WTC11 (cell line): Measurements from ENCODE around the gene CACNA1E. TPM values are rescaled to one million over a fixed set of nuclear protein-coding genes. Genes with fewer than 3 reads are reported as not detected.
A peak's percentile ranks its signal among the peaks of the same experiment; 100 is the strongest.
"Not testable (repeated sequence)": the region's sequence is repeated elsewhere in the genome, so short reads cannot be mapped to it uniquely, and the experiment has no call there.

ENCODE experiments used
- ATAC-seq: fragments of 200-7000 bp; cut with Tn5 transposase; 2 replicates; pipeline ENCODE4 v1.10.0; 2021; ENCODE audit warnings: mild to moderate bottlenecking, moderate library complexity
- CTCF ChIA-PET: fragments of 300-600 bp; sonication (Branson Sonifier 250); formaldehyde crosslinking; loops from one replicate; lab custom pipeline; 2021; ENCODE audit warnings: antibody characterized with exemption; lab: Charles Lee
- POLR2A ChIA-PET: fragments of 350-600 bp; sonication (Branson Sonifier 250); formaldehyde crosslinking; loops from one replicate; lab custom pipeline; 2021; ENCODE audit warnings: antibody characterized with exemption; lab: Charles Lee
- DNase-seq: peaks from one replicate; pipeline ENCODE4 v3.0.0; 2021; ENCODE audit warnings: low spot score
- H3K27ac Mint-ChIP-seq: 2 replicates; pipeline ENCODE4 v1.8.0; 2021; ENCODE audit warnings: mixed read lengths
- H3K27me3 Mint-ChIP-seq: 2 replicates; pipeline ENCODE4 v1.8.0; 2021; ENCODE audit warnings: low read depth, mild to moderate bottlenecking, moderate library complexity, mixed read lengths
- H3K36me3 Mint-ChIP-seq: 2 replicates; pipeline ENCODE4 v1.8.0; 2021; ENCODE audit warnings: mixed read lengths
- H3K4me1 Mint-ChIP-seq: 2 replicates; pipeline ENCODE4 v1.8.0; 2022; ENCODE audit warnings: mixed read lengths
- H3K4me3 Mint-ChIP-seq: 2 replicates; pipeline ENCODE4 v1.8.0; 2021; ENCODE audit warnings: mild to moderate bottlenecking, moderate library complexity, mixed read lengths
- H3K9me3 Mint-ChIP-seq: 2 replicates; pipeline ENCODE4 v1.8.0; 2021; ENCODE audit warnings: mixed read lengths
- EMX1 ChIP-seq: fragments of 250-450 bp; sonication (Bioruptor Pico); IDR thresholded peaks from 2 replicates; pipeline ENCODE4 v1.8.0; 2021; ENCODE audit warnings: mild to moderate bottlenecking
- FOXJ3 ChIP-seq: sonication (generic); formaldehyde crosslinking; IDR thresholded peaks from 2 replicates; pipeline ENCODE4 v1.9.0; 2021; ENCODE audit warnings: missing genetic modification reagents, mild to moderate bottlenecking, borderline replicate concordance
- GTF2I ChIP-seq: fragments of 250-450 bp; sonication (Bioruptor Pico); conservative IDR thresholded peaks from 2 replicates; pipeline ENCODE4 v1.4.0; 2021; ENCODE audit warnings: mild to moderate bottlenecking
- JUN ChIP-seq: sonication (generic); formaldehyde crosslinking; IDR thresholded peaks from 2 replicates; pipeline ENCODE4 v1.8.0; 2023; ENCODE audit warnings: mild to moderate bottlenecking, missing genetic modification reagents
- NFATC4 ChIP-seq: fragments of 250-450 bp; sonication (Bioruptor Pico); IDR thresholded peaks from 2 replicates; pipeline ENCODE4 v1.9.0; 2021; ENCODE audit warnings: mild to moderate bottlenecking
- NFYB ChIP-seq: sonication (generic); formaldehyde crosslinking; conservative IDR thresholded peaks from 2 replicates; pipeline ENCODE4 v1.8.0; 2022; ENCODE audit warnings: low read depth, missing genetic modification reagents
- SOX15 ChIP-seq: fragments of 250-450 bp; sonication (Bioruptor Pico); IDR thresholded peaks from 2 replicates; pipeline ENCODE4 v1.9.0; 2021; ENCODE audit warnings: mild to moderate bottlenecking
- SP1 ChIP-seq: sonication (generic); formaldehyde crosslinking; conservative IDR thresholded peaks from 2 replicates; pipeline ENCODE4 v1.8.1; 2022; ENCODE audit warnings: missing genetic modification reagents
- ZNF232 ChIP-seq: sonication (generic); formaldehyde crosslinking; IDR thresholded peaks from 2 replicates; pipeline ENCODE4 v1.8.0; 2022; ENCODE audit warnings: mild to moderate bottlenecking, missing genetic modification reagents
- ZNF416 ChIP-seq: fragments of 250-450 bp; sonication (Bioruptor Pico); IDR thresholded peaks from 2 replicates; pipeline ENCODE4 v1.9.0; 2021; ENCODE audit warnings: mild to moderate bottlenecking, inconsistent platforms
- total RNA-seq: library from RNA; stranded (reverse); gene quantifications from 3 replicates; pipeline ENCODE4 v1.2.3, GENCODE V29; 2021
- TF ChIP-seq, protein P1 (sequence below): fragments of 250-450 bp; sonication (Bioruptor Pico); IDR thresholded peaks from 2 replicates; pipeline ENCODE4 v1.9.0; 2021; ENCODE audit warnings: mild to moderate bottlenecking, borderline replicate concordance
- TF ChIP-seq, protein P2 (sequence below): sonication (generic); formaldehyde crosslinking; IDR thresholded peaks from 2 replicates; pipeline ENCODE4 v1.8.1; 2023; ENCODE audit warnings: mild to moderate bottlenecking, missing genetic modification reagents
- TF ChIP-seq, protein P3 (sequence below): sonication (generic); formaldehyde crosslinking; IDR thresholded peaks from 2 replicates; pipeline ENCODE4 v1.8.0; 2022; ENCODE audit warnings: mild to moderate bottlenecking, missing genetic modification reagents
- TF ChIP-seq, protein P4 (sequence below): sonication (generic); formaldehyde crosslinking; IDR thresholded peaks from 2 replicates; pipeline ENCODE4 v1.8.1; 2022; ENCODE audit warnings: missing genetic modification reagents, borderline replicate concordance
- TF ChIP-seq, protein P5 (sequence below): sonication (generic); formaldehyde crosslinking; IDR thresholded peaks from 2 replicates; pipeline ENCODE4 v1.8.0; 2022; ENCODE audit warnings: mild to moderate bottlenecking, missing genetic modification reagents
- TF ChIP-seq, protein P6 (sequence below): sonication (generic); formaldehyde crosslinking; IDR thresholded peaks from 2 replicates; pipeline ENCODE4 v1.8.1; 2022; ENCODE audit warnings: mild to moderate bottlenecking, moderate library complexity, missing genetic modification reagents
- TF ChIP-seq, protein P7 (sequence below): sonication (generic); formaldehyde crosslinking; IDR thresholded peaks from 2 replicates; pipeline ENCODE4 v1.8.0; 2022; ENCODE audit warnings: missing genetic modification reagents

The CACNA1E gene
- total RNA-seq, 1 experiment from 2014 or later = 0.63 TPM

DNA sequence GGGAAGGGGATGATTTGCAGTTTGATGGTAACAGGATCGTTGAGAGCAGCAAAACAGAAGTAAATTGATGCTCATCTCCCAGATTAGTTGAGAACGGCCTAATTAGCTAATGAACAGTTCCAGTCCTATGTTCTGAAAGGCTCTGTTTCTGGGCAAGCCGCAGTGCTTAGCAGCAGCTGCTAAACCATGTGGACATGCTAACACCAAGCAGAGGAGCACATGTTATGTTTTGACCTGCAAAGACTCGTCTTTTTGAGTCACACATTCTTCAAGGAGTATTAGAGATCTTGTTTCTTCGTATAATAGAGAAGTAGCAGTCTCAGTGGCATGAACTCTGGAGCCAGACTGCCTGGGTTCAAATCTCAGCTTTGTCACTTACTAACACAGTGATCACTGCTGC is 58.1 kb downstream of the CACNA1E start (continued):
- TF ChIP-seq, protein P1, sequence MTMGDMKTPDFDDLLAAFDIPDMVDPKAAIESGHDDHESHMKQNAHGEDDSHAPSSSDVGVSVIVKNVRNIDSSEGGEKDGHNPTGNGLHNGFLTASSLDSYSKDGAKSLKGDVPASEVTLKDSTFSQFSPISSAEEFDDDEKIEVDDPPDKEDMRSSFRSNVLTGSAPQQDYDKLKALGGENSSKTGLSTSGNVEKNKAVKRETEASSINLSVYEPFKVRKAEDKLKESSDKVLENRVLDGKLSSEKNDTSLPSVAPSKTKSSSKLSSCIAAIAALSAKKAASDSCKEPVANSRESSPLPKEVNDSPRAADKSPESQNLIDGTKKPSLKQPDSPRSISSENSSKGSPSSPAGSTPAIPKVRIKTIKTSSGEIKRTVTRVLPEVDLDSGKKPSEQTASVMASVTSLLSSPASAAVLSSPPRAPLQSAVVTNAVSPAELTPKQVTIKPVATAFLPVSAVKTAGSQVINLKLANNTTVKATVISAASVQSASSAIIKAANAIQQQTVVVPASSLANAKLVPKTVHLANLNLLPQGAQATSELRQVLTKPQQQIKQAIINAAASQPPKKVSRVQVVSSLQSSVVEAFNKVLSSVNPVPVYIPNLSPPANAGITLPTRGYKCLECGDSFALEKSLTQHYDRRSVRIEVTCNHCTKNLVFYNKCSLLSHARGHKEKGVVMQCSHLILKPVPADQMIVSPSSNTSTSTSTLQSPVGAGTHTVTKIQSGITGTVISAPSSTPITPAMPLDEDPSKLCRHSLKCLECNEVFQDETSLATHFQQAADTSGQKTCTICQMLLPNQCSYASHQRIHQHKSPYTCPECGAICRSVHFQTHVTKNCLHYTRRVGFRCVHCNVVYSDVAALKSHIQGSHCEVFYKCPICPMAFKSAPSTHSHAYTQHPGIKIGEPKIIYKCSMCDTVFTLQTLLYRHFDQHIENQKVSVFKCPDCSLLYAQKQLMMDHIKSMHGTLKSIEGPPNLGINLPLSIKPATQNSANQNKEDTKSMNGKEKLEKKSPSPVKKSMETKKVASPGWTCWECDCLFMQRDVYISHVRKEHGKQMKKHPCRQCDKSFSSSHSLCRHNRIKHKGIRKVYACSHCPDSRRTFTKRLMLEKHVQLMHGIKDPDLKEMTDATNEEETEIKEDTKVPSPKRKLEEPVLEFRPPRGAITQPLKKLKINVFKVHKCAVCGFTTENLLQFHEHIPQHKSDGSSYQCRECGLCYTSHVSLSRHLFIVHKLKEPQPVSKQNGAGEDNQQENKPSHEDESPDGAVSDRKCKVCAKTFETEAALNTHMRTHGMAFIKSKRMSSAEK (CRISPR knock-in tag) = no peak
- no peak for TF ChIP-seq ZNF232 (CRISPR knock-in tag)
- no peak for TF ChIP-seq SOX15 (CRISPR knock-in tag)
- TF ChIP-seq FOXJ3 (CRISPR knock-in tag) = no peak
- TF ChIP-seq, all 79 proteins: peak for 0

DNA sequence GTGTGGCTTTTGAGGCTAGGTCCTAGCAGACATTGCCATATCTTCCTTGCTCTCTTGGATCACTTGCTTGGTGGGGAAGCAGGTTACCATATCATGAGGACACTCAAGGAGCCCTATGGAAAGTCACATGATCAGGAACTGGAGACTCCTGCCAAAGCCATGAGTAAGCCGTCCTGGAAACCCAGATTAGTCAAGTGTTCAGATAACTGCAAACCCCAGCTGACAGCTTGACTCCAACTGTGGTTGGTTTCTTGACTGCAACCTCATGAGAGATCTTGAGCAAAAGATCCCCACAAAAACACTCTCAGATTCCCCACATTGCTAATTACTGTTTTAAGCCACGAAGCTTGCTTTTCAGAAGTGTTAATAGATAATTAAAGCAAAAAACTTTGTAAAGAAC is 58.6 kb downstream of the CACNA1E start:
- TF ChIP-seq, protein P2, sequence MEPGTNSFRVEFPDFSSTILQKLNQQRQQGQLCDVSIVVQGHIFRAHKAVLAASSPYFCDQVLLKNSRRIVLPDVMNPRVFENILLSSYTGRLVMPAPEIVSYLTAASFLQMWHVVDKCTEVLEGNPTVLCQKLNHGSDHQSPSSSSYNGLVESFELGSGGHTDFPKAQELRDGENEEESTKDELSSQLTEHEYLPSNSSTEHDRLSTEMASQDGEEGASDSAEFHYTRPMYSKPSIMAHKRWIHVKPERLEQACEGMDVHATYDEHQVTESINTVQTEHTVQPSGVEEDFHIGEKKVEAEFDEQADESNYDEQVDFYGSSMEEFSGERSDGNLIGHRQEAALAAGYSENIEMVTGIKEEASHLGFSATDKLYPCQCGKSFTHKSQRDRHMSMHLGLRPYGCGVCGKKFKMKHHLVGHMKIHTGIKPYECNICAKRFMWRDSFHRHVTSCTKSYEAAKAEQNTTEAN (CRISPR knock-in tag) = no peak
- no peak for TF ChIP-seq JUN
- TF ChIP-seq, protein P3, sequence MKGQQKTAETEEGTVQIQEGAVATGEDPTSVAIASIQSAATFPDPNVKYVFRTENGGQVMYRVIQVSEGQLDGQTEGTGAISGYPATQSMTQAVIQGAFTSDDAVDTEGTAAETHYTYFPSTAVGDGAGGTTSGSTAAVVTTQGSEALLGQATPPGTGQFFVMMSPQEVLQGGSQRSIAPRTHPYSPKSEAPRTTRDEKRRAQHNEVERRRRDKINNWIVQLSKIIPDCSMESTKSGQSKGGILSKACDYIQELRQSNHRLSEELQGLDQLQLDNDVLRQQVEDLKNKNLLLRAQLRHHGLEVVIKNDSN = no peak
- no peak for TF ChIP-seq SP1 (CRISPR knock-in tag)
- no peak for TF ChIP-seq GTF2I (CRISPR knock-in tag)
- TF ChIP-seq, protein P4, sequence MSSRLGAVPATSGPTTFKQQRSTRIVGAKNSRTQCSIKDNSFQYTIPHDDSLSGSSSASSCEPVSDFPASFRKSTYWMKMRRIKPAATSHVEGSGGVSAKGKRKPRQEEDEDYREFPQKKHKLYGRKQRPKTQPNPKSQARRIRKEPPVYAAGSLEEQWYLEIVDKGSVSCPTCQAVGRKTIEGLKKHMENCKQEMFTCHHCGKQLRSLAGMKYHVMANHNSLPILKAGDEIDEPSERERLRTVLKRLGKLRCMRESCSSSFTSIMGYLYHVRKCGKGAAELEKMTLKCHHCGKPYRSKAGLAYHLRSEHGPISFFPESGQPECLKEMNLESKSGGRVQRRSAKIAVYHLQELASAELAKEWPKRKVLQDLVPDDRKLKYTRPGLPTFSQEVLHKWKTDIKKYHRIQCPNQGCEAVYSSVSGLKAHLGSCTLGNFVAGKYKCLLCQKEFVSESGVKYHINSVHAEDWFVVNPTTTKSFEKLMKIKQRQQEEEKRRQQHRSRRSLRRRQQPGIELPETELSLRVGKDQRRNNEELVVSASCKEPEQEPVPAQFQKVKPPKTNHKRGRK = no peak
- no peak for TF ChIP-seq EMX1 (CRISPR knock-in tag)
- TF ChIP-seq NFATC4 (CRISPR knock-in tag) = no peak
- no peak for TF ChIP-seq ZNF416 (CRISPR knock-in tag)
- ChIA-PET CTCF (no interaction called here), POLR2A (no interaction called here)
- no peak for DNase-seq
- H3K9me3 Mint-ChIP-seq = no peaks in the 10 kb centered on the region
- no peak for ATAC-seq
- no peak overlapping the region for H3K4me3 Mint-ChIP-seq
- H3K27ac Mint-ChIP-seq = no peak overlapping the region
- peaks cover 22% of the 10 kb centered on the region for H3K4me1 Mint-ChIP-seq
- H3K27me3 Mint-ChIP-seq = no peaks in the 10 kb centered on the region; the same call in 1 of the 2 replicates
- no peaks in the 10 kb centered on the region for H3K36me3 Mint-ChIP-seq

DNA sequence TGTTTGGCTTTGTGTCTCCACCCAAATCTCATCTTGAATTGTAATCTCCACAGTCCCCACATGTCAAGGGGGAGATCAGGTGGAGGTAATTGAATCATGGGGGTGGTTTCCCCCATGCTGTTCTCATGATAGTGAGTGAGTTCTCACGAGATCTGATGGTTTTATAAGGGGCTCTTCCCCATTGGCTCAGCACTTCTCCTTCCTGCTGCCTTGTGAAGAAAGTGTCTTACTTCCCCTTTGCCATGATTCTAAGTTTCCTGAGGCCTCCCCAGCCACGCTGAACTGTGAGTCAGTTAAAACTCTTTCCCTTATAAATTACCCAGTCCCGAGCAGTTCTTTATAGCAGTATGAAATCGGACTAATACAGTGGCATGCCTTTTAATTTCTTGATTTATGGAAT is 59.1 kb downstream of the CACNA1E start:
- H3K36me3 Mint-ChIP-seq, H3K9me3 Mint-ChIP-seq, H3K4me3 Mint-ChIP-seq, DNase-seq, POLR2A ChIA-PET, ATAC-seq, H3K27me3 Mint-ChIP-seq, H3K27ac Mint-ChIP-seq, CTCF ChIA-PET: not testable (repeated sequence)
- H3K4me1 Mint-ChIP-seq = peaks cover 22% of the 10 kb centered on the region

DNA sequence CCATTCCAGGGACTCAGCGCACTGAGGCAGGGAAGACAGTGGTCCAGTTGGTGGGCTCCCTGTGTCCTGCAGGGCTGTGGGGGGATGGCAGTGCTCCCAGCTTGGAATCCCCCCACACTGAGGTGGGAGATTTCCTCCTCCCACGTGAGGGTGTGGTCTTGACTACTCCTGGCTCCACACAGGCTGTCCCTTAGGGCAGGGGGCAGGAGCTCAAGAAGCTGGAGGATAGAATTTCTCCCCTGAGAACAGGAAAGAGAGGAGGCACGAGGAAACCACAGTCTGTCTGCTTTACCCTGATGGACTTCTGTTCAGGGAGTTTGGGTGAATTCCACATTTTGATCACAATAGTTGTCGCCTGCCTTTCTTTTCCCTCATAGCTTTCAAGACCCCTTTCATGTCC is 62.1 kb downstream of the CACNA1E start:
- Mint-ChIP-seq H3K36me3 (no peaks in the 10 kb centered on the region), H3K4me3 (no peak overlapping the region), H3K27ac (no peak overlapping the region), H3K27me3 (no peaks in the 10 kb centered on the region; the same call in 1 of the 2 replicates), H3K4me1 (peaks cover 22% of the 10 kb centered on the region), H3K9me3 (no peaks in the 10 kb centered on the region)
- ChIA-PET POLR2A (no interaction called here), CTCF (interaction anchor here (0.5 to 1.5 kb wide), 3 partner anchors 66 to 392 kb away, joined by 3 to 4 read pairs (median 3); no protein-coding TSS in a partner anchor)
- peak; percentile 76 for ATAC-seq
- no peak for DNase-seq
- TF ChIP-seq, protein P5, sequence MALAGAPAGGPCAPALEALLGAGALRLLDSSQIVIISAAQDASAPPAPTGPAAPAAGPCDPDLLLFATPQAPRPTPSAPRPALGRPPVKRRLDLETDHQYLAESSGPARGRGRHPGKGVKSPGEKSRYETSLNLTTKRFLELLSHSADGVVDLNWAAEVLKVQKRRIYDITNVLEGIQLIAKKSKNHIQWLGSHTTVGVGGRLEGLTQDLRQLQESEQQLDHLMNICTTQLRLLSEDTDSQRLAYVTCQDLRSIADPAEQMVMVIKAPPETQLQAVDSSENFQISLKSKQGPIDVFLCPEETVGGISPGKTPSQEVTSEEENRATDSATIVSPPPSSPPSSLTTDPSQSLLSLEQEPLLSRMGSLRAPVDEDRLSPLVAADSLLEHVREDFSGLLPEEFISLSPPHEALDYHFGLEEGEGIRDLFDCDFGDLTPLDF = no peak
- TF ChIP-seq, protein P6, sequence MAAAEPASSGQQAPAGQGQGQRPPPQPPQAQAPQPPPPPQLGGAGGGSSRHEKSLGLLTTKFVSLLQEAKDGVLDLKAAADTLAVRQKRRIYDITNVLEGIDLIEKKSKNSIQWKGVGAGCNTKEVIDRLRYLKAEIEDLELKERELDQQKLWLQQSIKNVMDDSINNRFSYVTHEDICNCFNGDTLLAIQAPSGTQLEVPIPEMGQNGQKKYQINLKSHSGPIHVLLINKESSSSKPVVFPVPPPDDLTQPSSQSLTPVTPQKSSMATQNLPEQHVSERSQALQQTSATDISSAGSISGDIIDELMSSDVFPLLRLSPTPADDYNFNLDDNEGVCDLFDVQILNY (CRISPR knock-in tag) = no peak
- TF ChIP-seq, protein P7, sequence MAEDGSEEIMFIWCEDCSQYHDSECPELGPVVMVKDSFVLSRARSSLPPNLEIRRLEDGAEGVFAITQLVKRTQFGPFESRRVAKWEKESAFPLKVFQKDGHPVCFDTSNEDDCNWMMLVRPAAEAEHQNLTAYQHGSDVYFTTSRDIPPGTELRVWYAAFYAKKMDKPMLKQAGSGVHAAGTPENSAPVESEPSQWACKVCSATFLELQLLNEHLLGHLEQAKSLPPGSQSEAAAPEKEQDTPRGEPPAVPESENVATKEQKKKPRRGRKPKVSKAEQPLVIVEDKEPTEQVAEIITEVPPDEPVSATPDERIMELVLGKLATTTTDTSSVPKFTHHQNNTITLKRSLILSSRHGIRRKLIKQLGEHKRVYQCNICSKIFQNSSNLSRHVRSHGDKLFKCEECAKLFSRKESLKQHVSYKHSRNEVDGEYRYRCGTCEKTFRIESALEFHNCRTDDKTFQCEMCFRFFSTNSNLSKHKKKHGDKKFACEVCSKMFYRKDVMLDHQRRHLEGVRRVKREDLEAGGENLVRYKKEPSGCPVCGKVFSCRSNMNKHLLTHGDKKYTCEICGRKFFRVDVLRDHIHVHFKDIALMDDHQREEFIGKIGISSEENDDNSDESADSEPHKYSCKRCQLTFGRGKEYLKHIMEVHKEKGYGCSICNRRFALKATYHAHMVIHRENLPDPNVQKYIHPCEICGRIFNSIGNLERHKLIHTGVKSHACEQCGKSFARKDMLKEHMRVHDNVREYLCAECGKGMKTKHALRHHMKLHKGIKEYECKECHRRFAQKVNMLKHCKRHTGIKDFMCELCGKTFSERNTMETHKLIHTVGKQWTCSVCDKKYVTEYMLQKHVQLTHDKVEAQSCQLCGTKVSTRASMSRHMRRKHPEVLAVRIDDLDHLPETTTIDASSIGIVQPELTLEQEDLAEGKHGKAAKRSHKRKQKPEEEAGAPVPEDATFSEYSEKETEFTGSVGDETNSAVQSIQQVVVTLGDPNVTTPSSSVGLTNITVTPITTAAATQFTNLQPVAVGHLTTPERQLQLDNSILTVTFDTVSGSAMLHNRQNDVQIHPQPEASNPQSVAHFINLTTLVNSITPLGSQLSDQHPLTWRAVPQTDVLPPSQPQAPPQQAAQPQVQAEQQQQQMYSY = no peak
- TF ChIP-seq NFYB = no peak
